GM19043 (cell line): ENCODE results near the gene ADAM33.

Experiments used
- ATAC-seq: cut with Tn5 transposase; IDR thresholded peaks from one replicate; pipeline ENCODE4 v1.9.1; 2021; ENCODE audit warnings: low read depth; ENCODE audit not compliant: unreplicated experiment

Gene ADAM33

GRCh38 chr20:3652676-3653596 is 28.9 kb downstream of the ADAM33 start:
- ATAC-seq = no peak

- no peak for ATAC-seq
Observed at GRCh38 chr20:3652221-3652620, 29.6 kb downstream of the ADAM33 start.

GRCh38 chr20:3651204-3651962 is 30.4 kb downstream of the ADAM33 start:
- ATAC-seq = no peak

GRCh38 chr20:3648951-3649350 is 32.9 kb downstream of the ADAM33 start:
- ATAC-seq = no peak

- no peak for ATAC-seq
Observed at GRCh38 chr20:3647473-3647872, 34.3 kb downstream of the ADAM33 start.

- ATAC-seq = no peak
Observed at GRCh38 chr20:3646651-3647050, 35.2 kb downstream of the ADAM33 start.

GRCh38 chr20:3646067-3646440 is 35.8 kb downstream of the ADAM33 start:
- ATAC-seq = no peak

GRCh38 chr20:3645309-3646066 is 36.3 kb downstream of the ADAM33 start:
- ATAC-seq = no peak

GRCh38 chr20:3640259-3640658 is 41.6 kb downstream of the ADAM33 start:
- ATAC-seq = no peak

GRCh38 chr20:3635346-3635745 is 46.5 kb downstream of the ADAM33 start:
- no peak for ATAC-seq

GRCh38 chr20:3633913-3634478 is 47.8 kb downstream of the ADAM33 start:
- no peak for ATAC-seq

- no peak for ATAC-seq
Observed at GRCh38 chr20:3632311-3633004, 49.4 kb downstream of the ADAM33 start.

- ATAC-seq = no peak
Observed at GRCh38 chr20:3631534-3631933, 50.3 kb downstream of the ADAM33 start.

GRCh38 chr20:3630429-3630828 is 51.4 kb downstream of the ADAM33 start:
- ATAC-seq = no peak

- no peak for ATAC-seq
Observed at GRCh38 chr20:3629893-3630292, 51.9 kb downstream of the ADAM33 start.

- ATAC-seq = no peak
Observed at GRCh38 chr20:3628502-3629314, 53.1 kb downstream of the ADAM33 start.

GRCh38 chr20:3627476-3627875 is 54.3 kb downstream of the ADAM33 start:
- no peak for ATAC-seq

GRCh38 chr20:3622406-3622805 is 59.4 kb downstream of the ADAM33 start:
- no peak for ATAC-seq

GRCh38 chr20:3621111-3621510 is 60.7 kb downstream of the ADAM33 start:
- ATAC-seq = no peak
